ENCODE measurements around the gene THEM4.

DNA sequence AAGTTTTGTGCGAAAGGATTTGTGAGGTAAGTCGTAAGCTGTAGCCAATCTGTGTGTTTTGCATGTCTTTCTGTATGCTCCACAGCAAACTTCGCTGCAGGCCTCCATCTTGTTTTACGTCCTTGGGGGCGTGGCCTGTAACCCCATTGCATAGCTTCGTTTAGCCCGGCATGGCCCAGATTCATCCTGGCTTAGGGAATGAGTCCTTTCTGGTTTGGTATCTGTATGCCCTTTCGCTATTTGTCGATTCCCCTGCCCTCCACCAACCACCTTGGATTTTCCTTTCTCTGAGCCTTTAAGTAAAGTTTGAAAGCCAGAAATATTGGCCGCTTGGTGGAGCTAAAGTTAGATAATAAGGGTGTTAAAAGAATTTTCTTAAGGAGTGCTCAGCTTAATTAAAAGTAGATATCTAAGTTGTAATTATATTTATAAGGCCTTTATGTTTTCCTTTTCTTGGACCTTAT, 1.1 kb downstream of the THEM4 start:
- TF ChIP-seq EP300 (IDR thresholded peaks at IDR 0.05) (no peak), POLR2A (IDR thresholded peaks at IDR 0.05) (no peak)
